HG02588 (cell line): ENCODE results near the gene TRAPPC8.
"Not testable (repeated sequence)": the region's sequence is repeated elsewhere in the genome, so short reads cannot be mapped to it uniquely, and the experiment has no call there.

ENCODE experiments used
- ATAC-seq: cut with Tn5 transposase; IDR thresholded peaks from one replicate; pipeline ENCODE4 v1.9.1; 2021; ENCODE audit warnings: mild to moderate bottlenecking, moderate library complexity; ENCODE audit not compliant: unreplicated experiment

The TRAPPC8 gene

DNA sequence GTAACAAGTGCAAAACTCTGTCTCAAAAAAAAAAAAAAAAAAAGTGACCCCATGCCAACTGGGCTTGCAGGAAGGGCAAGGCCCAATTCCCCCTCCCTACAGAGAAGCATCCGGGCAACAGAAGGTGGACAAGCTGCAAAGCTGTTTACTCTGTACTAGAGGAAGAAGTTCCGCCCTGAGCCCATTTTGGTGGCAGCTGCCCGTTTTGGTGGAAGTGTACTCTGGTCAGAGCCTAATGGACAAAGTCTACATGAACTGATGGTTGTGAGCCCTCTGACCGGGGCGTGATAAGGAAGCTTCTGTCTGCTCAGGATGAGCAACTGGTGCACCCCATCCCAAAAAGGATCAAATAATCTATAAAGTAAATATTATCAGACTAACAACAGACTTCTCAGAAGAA lies 65.0 kb downstream of the TRAPPC8 start:
- no peak for ATAC-seq

GRCh38 chr18:31876707-31877106 lies 66.2 kb downstream of the TRAPPC8 start:
- ATAC-seq: no peak

DNA sequence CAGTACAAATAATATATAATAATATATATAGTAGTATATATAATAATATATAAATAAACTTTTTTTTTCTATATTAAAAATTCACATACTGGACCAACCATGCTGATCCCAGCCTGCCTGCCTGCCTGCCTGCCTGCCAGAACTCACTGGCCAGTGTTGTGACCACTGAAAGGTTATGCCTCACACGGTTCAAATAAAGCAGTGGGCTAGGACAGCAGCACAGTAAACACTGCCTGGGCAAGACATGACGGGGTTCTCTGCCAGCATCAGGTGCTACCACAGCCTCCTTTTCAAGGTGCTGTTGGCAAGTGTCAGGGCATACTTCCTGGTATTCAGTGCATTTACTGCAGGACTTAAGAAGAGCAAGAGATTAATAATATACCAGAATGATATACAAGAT lies 67.6 kb downstream of the TRAPPC8 start:
- no peak for ATAC-seq

GRCh38 chr18:31863103-31863502 lies 79.8 kb downstream of the TRAPPC8 start:
- no peak for ATAC-seq

DNA sequence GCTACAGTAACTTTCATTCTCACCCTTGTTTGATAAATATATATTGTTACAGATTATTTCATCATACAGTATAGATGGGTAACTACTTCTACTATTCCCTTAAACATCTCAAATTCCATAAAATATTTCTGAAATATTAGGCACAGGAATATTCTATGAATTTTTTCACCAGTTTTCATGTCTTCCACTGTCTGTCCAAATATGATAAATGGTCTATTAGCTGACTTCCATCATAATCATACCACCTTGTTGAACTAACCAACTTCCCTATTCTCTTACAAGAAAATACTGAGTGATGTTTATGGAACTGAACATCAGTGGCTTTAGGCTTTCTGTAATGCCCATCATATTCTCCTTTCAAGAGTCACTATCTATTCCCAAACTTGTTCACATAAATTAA lies 82.4 kb downstream of the TRAPPC8 start:
- ATAC-seq: no peak

GRCh38 chr18:31857526-31858106 lies 85.3 kb downstream of the TRAPPC8 start:
- no peak for ATAC-seq

DNA sequence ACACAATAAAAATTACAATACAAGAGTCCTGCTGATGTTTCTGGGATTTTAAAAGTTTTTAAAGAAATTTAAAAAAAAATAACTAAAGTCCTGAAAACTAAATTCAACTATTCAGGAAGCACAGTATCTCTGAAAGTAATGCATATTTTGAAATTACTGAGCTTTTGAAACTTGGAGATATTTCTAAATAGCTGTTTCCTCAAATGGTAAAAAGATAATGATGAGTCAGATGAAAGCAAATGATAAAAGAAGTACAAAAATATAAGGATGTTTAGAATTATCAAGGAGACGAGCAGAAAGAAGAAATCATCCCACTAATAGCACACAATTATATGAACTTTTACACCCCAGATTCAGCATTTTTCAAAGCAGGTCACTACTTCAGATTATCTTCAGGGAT lies 92.1 kb downstream of the TRAPPC8 start:
- ATAC-seq: no peak

DNA sequence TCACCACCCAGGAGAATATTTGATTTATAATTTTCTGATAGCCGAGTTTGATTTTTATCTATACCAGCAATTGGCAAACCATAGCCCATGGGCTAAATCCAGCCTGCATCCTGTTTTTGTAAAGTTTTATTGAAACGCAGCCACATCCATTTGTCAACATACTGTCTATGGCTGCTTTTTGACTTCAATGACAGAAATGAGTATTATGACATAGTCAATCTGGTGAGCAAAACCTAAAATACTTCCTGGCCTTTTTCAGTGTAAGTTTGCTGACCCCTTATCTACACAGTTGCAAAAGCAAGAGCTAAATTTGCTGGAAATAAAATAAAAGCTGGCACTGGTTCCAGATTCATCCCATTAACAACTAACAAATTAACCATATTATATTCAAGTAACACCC lies 102.4 kb downstream of the TRAPPC8 start:
- ATAC-seq: no peak

GRCh38 chr18:31837879-31838278 lies 105.0 kb downstream of the TRAPPC8 start:
- no peak for ATAC-seq

DNA sequence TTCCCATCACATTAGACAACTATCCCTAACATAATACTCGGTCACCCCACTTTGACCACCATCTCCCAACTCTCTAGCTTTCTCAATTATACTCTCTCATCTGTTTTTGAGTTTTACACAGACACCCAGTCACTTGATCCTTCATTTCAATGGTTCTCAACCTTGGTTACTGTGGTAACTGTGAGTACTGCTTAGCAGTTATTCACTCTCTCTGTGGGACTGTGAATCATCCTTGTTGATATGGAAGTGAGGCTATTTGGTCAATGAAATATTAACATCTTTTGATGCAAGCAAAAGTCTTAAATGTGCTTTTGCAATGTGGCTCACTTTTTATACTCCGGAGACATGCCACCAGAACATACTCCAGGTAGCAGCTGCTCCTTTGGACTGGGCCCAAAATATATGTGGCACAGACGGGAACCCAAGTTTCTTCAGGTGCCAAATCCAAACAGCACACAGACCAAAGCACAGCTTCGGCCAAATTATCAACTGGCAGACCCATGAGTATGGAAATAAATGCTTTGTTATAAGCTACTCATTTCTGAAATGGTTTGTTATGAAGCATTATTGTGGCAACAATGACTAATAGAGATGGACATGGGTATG lies 107.3 kb downstream of the TRAPPC8 start:
- ATAC-seq: no peak

DNA sequence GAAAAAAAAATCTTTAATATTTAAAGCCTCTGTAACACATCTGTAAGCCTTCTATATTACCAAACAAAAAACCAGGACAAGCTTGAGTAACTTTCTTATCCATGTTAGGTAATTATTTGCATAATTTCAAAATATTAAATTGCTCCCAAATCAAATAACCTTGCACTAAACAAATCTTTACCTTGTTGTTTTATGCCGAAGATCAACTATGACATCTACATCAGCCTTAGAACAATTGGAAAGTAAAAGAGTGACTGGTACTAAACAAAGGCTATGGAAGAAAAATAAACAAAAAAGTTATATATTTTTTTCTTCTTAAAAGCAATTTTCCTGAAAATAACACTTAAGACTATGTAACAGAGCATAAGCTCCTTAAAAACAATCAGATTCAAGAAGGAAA lies 111.0 kb downstream of the TRAPPC8 start:
- ATAC-seq: no peak

DNA sequence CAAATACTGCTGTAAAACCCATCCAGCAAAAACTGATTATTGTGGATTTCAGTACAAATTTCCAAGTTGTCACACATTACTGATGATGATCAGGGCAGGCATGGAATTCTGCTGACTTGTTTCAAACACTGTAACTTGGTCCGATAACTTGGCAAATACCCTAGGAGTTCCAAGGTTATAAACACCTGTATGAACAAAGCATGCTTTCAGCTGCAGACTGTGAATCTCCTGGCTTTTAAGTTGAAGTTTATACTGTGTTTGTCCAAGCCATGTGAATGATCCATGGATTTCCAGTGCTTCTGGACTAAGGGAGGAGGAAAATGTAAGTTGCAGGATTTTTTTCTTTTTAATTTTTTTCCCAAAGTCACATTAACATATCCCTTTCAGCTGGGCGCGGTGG lies 112.2 kb downstream of the TRAPPC8 start:
- ATAC-seq: no peak

DNA sequence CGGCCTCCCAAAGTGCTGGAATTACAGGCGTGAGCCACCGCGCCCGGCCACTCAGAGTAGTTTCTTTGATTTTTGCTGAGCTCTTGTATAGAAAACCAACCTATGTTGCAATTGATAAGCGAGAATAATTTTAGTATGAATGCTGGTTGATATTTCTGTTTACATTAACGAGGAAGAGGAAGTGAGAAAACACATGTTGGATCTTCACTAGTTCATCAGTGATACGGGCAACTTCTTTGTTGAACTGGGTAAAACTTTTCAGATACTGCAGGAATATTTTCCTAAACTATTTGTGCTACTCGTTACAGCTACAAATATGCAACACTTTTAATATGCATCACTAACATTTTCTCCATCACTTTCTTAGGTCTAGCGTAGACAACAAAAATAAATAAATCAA lies 114.3 kb downstream of the TRAPPC8 start:
- ATAC-seq: no peak

GRCh38 chr18:31826673-31827325 lies 116.1 kb downstream of the TRAPPC8 start:
- not testable (repeated sequence) for ATAC-seq

DNA sequence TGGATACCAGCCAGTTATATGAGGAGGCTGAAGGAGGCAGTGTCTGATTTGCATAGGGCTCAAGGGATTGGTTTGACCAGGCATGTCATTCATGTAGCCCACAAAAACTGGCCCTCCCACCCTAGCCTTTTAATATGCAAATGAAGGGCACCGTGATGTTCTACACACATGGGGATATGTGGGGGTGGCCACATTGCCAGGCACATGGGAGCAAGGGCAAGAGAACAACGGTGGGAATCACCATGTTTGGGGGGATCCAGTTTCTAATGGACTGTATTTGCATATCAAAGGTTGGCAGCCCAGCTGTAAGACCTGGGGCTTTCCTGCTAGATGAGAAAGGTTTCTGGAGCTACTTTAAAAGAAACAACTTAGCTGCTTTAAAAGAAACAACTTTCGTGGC lies 117.2 kb downstream of the TRAPPC8 start:
- ATAC-seq: no peak

- ATAC-seq: no peak
Measured at GRCh38 chr18:31821545-31822171, 121.3 kb downstream of the TRAPPC8 start.

DNA sequence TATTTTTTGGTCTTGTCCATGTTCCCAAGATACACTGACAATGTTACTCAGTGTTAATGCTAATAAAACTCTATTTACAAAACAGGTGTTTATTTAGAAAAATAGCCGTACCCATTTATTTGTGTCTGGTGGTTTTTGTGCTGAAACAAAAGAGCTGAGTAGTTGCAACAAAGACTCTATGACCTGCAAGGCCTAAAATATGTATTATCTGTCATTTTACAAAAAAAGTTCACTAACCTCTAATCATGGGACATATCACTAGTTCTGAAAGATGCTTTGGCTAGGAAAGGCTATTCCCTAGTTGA lies 123.1 kb downstream of the TRAPPC8 start:
- ATAC-seq: no peak

- ATAC-seq: peak; percentile 76
Measured at GRCh38 chr18:31819106-31819924, 123.6 kb downstream of the TRAPPC8 start.

DNA sequence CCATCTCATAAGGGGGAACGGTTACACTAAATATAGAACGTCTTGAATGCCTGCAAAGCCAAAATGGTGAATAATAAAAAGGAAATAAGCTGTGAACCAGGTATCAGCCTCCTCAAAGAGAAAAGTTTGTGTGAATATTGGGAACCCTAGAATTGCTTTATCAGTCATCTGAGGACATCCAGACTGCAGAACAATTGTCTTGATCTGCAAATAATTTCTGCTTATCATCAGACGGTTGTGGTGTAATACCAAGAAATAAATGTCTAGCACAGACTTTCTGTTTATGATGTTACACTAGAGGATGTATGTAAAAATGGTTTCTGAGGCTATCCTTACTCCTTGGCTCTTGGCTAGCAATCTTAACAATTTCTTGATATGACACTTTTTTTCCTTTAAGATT lies 128.8 kb downstream of the TRAPPC8 start:
- no peak for ATAC-seq

- not testable (repeated sequence) for ATAC-seq
Measured at GRCh38 chr18:31810336-31811130, 132.4 kb downstream of the TRAPPC8 start.

GRCh38 chr18:31809049-31809448 lies 133.9 kb downstream of the TRAPPC8 start:
- not testable (repeated sequence) for ATAC-seq
